GM12878 (cell line): ENCODE measurements around the gene CMTM4. TPM values are rescaled to one million over a fixed set of nuclear protein-coding genes. Genes with fewer than 3 reads are reported as not detected.

Experiments
- ATF7 ChIP-seq: fragments of 450-650 bp; IDR thresholded peaks from 2 replicates; pipeline ENCODE4 v1.6.1; 2016; ENCODE audit warnings: low read depth, mild to moderate bottlenecking
- CEBPB ChIP-seq, 2 experiments: fragments of 150-350 bp in 1 of 2; IDR thresholded peaks; 2 replicates each; pipeline ENCODE4 v1.6.1; 2012 to 2014; ENCODE audit warnings: low read depth in 2 of 2, low read length in 2 of 2, borderline replicate concordance in 1 of 2, inconsistent platforms in 1 of 2
- CHD2 ChIP-seq: IDR thresholded peaks from 2 replicates; pipeline ENCODE4 v1.6.1; 2011; ENCODE audit warnings: low read depth, low read length, improper control_type of control experiment, borderline replicate concordance
- CHD4 ChIP-seq: fragments of 200-600 bp; sonication (generic); IDR thresholded peaks from 2 replicates; pipeline ENCODE4 v1.6.1; 2016; ENCODE audit warnings: mild to moderate bottlenecking
- CREM ChIP-seq: IDR thresholded peaks from 2 replicates; pipeline ENCODE4 v1.6.1; 2014; ENCODE audit warnings: antibody characterized with exemption, low read depth
- ESRRA ChIP-seq: IDR thresholded peaks from 2 replicates; pipeline ENCODE4 v1.6.1; 2012; ENCODE audit warnings: mild to moderate bottlenecking, low read length, improper control_type of control experiment
- EZH2 ChIP-seq: IDR thresholded peaks from 2 replicates; pipeline ENCODE4 v1.6.1; 2012; ENCODE audit warnings: low read depth, mild to moderate bottlenecking, control low read depth, inconsistent platforms, low read length, borderline replicate concordance; ENCODE audit not compliant: control insufficient read depth
- HDAC2 ChIP-seq: fragments of 200-600 bp; sonication (generic); IDR thresholded peaks from 2 replicates; pipeline ENCODE4 v1.6.1; 2017
- HDAC6 ChIP-seq: fragments of 200-600 bp; sonication (generic); IDR thresholded peaks from one replicate; pipeline ENCODE4 v1.8.0; 2017; ENCODE audit warnings: antibody characterized with exemption; ENCODE audit not compliant: unreplicated experiment
- IKZF2 ChIP-seq, 2 experiments: fragments of 450-650 bp; IDR thresholded peaks; 2 replicates each; pipeline ENCODE4 v1.6.1; 2017; ENCODE audit warnings: mild to moderate bottlenecking in 2 of 2, moderate library complexity in 2 of 2
- NFYA ChIP-seq: IDR thresholded peaks from 2 replicates; pipeline ENCODE4 v1.6.1; 2011; ENCODE audit warnings: low read depth, mild to moderate bottlenecking, low read length, improper control_type of control experiment, borderline replicate concordance
- NFYB ChIP-seq: IDR thresholded peaks from 2 replicates; pipeline ENCODE4 v1.6.1; 2011; ENCODE audit warnings: low read depth, mild to moderate bottlenecking, low read length, improper control_type of control experiment, moderate library complexity; ENCODE audit not compliant: insufficient read depth
- NR2F1 ChIP-seq: fragments of 450-650 bp; conservative IDR thresholded peaks from 2 replicates; pipeline ENCODE4 v1.6.1; 2017; ENCODE audit warnings: mild to moderate bottlenecking
- RB1 ChIP-seq: fragments of 450-650 bp; formaldehyde crosslinking; IDR thresholded peaks from 2 replicates; pipeline ENCODE4 v1.6.1; 2017; ENCODE audit warnings: mild to moderate bottlenecking, borderline replicate concordance
- SMC3 ChIP-seq: IDR thresholded peaks from 2 replicates; pipeline ENCODE4 v1.6.1; 2011; ENCODE audit warnings: low read length, improper control_type of control experiment, borderline replicate concordance
- SREBF1 ChIP-seq: IDR thresholded peaks from 2 replicates; pipeline ENCODE4 v1.6.1; 2012; ENCODE audit warnings: mild to moderate bottlenecking, low read length
- TAF1 ChIP-seq: IDR thresholded peaks from 2 replicates; pipeline ENCODE4 v1.6.1; 2011; ENCODE audit warnings: mild to moderate bottlenecking, low read depth, low read length, borderline replicate concordance
- TARDBP ChIP-seq: IDR thresholded peaks from 2 replicates; pipeline ENCODE4 v1.6.1; 2016; ENCODE audit warnings: borderline replicate concordance
- polyA plus RNA-seq, 11 experiments: library from polyadenylated mRNA; depleted of rRNA in 4 of 11; unstranded in 6 of 11; stranded (reverse) in 5 of 11; fragments of >200 nt; fragmentation: Nextera tagmentation in 4 of 11; fragmentation: Illumina TruSeq in 1 of 11; extraction: Ambion mirVana in 4 of 11; extraction: Trizol in 1 of 11; gene quantifications; 1 replicate in 1 of 11; 2 replicates in 10 of 11; pipeline versions ENCODE4 v1.2.1 to v1.2.3, GENCODE V29; 2011 to 2016; ENCODE audit warnings: inconsistent platforms in 2 of 11, missing spikeins in 2 of 11, low read depth in 1 of 11
- total RNA-seq, 4 experiments: library from RNA; depleted of rRNA in 3 of 4; stranded (reverse); fragments of >200 nt in 3 of 4; fragmentation: Illumina TruSeq in 1 of 4; extraction: Trizol in 1 of 4; gene quantifications; 2 replicates each; pipeline versions ENCODE4 v1.2.1 to v1.2.3, GENCODE V29; 2013 to 2021
- TF ChIP-seq, protein P1 (sequence below): fragments of 150-350 bp; IDR thresholded peaks from 2 replicates; pipeline ENCODE4 v1.6.1; 2014; ENCODE audit warnings: mild to moderate bottlenecking, low read depth, low read length
- TF ChIP-seq, protein P2 (sequence below): fragments of 450-650 bp; IDR thresholded peaks from 2 replicates; pipeline ENCODE4 v1.6.1; 2017; ENCODE audit warnings: mild to moderate bottlenecking, low read depth, inconsistent platforms; ENCODE audit not compliant: poor library complexity, severe bottlenecking
- TF ChIP-seq, protein P3 (sequence below): fragments of 450-650 bp; IDR thresholded peaks from 2 replicates; pipeline ENCODE4 v1.6.1; 2017; ENCODE audit warnings: mild to moderate bottlenecking, moderate library complexity
- TF ChIP-seq, protein P4 (sequence below): IDR thresholded peaks from 2 replicates; pipeline ENCODE4 v1.6.1; 2012; ENCODE audit warnings: low read depth, low read length, improper control_type of control experiment

The CMTM4 gene
- total and polyA plus RNA-seq, 10 of the 15 experiments (the other 5 are each of a cell fraction or from before 2014, with no cell fraction given) = 0.02 to 0.43 (median 0.15) TPM; not detected in 2

DNA sequence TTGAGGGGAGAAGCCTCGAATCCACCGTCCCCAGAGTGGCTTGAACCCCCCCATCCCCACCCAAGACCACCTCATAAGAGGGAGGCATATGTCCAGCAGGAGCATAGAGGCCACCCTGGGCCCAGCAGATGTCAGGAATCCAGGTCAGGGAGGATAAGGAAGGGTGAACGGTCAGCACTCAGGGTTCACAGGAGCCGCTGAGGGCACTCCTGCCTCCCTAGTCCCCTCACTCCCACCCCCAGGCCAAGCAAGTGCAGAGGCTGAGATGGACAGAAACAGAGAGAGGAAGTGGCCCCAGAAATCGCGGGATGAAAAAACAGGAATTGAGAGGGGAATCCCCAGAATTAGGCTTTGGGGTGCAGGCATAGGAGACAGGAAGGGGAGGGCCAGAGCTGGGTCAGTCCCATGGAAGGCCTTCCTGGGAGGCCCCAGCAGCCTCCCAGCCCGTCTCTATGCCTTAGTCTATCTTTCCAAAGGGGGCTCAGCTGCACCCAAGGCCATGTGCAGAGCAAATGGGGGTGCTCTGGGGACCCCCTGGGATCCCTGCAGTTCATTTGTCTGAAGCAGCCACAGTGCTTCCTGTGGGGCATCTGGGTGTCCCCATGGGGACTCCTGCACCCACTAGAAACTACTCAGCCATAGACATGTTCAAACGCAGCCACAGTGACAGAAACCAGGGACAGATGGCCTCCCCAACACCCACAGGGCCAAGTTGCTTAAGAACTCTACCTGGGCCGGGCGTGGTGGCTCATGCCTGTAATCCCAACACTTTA, 90.4 kb downstream of the CMTM4 start (continued):
- no peak for TF ChIP-seq CEBPB (IDR thresholded peaks at IDR 0.05; ENCODE audit: borderline replicate concordance in 1 of 2, low read depth in 2 of 2, low read length in 2 of 2)
- TF ChIP-seq, protein P1, sequence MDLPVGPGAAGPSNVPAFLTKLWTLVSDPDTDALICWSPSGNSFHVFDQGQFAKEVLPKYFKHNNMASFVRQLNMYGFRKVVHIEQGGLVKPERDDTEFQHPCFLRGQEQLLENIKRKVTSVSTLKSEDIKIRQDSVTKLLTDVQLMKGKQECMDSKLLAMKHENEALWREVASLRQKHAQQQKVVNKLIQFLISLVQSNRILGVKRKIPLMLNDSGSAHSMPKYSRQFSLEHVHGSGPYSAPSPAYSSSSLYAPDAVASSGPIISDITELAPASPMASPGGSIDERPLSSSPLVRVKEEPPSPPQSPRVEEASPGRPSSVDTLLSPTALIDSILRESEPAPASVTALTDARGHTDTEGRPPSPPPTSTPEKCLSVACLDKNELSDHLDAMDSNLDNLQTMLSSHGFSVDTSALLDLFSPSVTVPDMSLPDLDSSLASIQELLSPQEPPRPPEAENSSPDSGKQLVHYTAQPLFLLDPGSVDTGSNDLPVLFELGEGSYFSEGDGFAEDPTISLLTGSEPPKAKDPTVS = no peak
- no peak for TF ChIP-seq CHD4
- no peak for TF ChIP-seq TARDBP
- peak; percentile 66 to 72 for TF ChIP-seq IKZF2 (IDR thresholded peaks at IDR 0.05)
- TF ChIP-seq, protein P2, sequence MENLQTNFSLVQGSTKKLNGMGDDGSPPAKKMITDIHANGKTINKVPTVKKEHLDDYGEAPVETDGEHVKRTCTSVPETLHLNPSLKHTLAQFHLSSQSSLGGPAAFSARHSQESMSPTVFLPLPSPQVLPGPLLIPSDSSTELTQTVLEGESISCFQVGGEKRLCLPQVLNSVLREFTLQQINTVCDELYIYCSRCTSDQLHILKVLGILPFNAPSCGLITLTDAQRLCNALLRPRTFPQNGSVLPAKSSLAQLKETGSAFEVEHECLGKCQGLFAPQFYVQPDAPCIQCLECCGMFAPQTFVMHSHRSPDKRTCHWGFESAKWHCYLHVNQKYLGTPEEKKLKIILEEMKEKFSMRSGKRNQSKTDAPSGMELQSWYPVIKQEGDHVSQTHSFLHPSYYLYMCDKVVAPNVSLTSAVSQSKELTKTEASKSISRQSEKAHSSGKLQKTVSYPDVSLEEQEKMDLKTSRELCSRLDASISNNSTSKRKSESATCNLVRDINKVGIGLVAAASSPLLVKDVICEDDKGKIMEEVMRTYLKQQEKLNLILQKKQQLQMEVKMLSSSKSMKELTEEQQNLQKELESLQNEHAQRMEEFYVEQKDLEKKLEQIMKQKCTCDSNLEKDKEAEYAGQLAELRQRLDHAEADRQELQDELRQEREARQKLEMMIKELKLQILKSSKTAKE = no peak
- TF ChIP-seq SMC3 = no peak
- no peak for TF ChIP-seq NFYA
- no peak for TF ChIP-seq HDAC2
- TF ChIP-seq, protein P3, sequence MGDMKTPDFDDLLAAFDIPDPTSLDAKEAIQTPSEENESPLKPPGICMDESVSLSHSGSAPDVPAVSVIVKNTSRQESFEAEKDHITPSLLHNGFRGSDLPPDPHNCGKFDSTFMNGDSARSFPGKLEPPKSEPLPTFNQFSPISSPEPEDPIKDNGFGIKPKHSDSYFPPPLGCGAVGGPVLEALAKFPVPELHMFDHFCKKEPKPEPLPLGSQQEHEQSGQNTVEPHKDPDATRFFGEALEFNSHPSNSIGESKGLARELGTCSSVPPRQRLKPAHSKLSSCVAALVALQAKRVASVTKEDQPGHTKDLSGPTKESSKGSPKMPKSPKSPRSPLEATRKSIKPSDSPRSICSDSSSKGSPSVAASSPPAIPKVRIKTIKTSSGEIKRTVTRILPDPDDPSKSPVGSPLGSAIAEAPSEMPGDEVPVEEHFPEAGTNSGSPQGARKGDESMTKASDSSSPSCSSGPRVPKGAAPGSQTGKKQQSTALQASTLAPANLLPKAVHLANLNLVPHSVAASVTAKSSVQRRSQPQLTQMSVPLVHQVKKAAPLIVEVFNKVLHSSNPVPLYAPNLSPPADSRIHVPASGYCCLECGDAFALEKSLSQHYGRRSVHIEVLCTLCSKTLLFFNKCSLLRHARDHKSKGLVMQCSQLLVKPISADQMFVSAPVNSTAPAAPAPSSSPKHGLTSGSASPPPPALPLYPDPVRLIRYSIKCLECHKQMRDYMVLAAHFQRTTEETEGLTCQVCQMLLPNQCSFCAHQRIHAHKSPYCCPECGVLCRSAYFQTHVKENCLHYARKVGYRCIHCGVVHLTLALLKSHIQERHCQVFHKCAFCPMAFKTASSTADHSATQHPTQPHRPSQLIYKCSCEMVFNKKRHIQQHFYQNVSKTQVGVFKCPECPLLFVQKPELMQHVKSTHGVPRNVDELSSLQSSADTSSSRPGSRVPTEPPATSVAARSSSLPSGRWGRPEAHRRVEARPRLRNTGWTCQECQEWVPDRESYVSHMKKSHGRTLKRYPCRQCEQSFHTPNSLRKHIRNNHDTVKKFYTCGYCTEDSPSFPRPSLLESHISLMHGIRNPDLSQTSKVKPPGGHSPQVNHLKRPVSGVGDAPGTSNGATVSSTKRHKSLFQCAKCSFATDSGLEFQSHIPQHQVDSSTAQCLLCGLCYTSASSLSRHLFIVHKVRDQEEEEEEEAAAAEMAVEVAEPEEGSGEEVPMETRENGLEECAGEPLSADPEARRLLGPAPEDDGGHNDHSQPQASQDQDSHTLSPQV = no peak
- TF ChIP-seq ATF7 = no peak; the same call in 1 of the 2 replicates
- no peak for TF ChIP-seq ESRRA
- no peak for TF ChIP-seq HDAC6
- peak; percentile 41; the same call in 1 of the 2 replicates for TF ChIP-seq CREM
- TF ChIP-seq NR2F1 = 0 out of 2 replicates have a peak, but pooled peaks have one; percentile 32
- no peak for TF ChIP-seq NFYB
- TF ChIP-seq CHD2 = no peak
- TF ChIP-seq TAF1 = no peak
- TF ChIP-seq RB1 = no peak
- no peak for TF ChIP-seq EZH2
- TF ChIP-seq, protein P4, sequence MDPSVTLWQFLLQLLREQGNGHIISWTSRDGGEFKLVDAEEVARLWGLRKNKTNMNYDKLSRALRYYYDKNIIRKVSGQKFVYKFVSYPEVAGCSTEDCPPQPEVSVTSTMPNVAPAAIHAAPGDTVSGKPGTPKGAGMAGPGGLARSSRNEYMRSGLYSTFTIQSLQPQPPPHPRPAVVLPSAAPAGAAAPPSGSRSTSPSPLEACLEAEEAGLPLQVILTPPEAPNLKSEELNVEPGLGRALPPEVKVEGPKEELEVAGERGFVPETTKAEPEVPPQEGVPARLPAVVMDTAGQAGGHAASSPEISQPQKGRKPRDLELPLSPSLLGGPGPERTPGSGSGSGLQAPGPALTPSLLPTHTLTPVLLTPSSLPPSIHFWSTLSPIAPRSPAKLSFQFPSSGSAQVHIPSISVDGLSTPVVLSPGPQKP = no peak
- no peak for TF ChIP-seq SREBF1
